Lower leg skin (tissue), 4 donors: ENCODE results near the gene ABCC2. TPM values are rescaled to one million over a fixed set of nuclear protein-coding genes. Genes with fewer than 3 reads are reported as not detected.
A peak's percentile ranks its signal among the peaks of the same experiment; 100 is the strongest.

ENCODE experiments used
- DNase-seq, 2 donors: peaks; one replicate each; pipeline ENCODE4 v3.0.0-alpha.2; 2019; ENCODE audit warnings: low spot score in 2 of 2
- H3K4me3 ChIP-seq: fragments of 200-600 bp; sonication (generic); 2 replicates; pipeline ENCODE4 v1.5.1; 2017; ENCODE audit warnings: mild to moderate bottlenecking, low read depth; ENCODE audit not compliant: poor library complexity, severe bottlenecking
- CTCF ChIP-seq, 3 donors: fragments of 450-650 bp; IDR thresholded peaks; one replicate each; pipeline ENCODE4 v1.5.1; 2016; ENCODE audit warnings: antibody characterized with exemption in 3 of 3, mild to moderate bottlenecking in 3 of 3, moderate library complexity in 2 of 3
- POLR2A ChIP-seq, 2 donors: fragments of 450-650 bp; IDR thresholded peaks; one replicate each; pipeline ENCODE4 v1.6.1; 2016 to 2017; ENCODE audit warnings: antibody characterized with exemption in 2 of 2, mild to moderate bottlenecking in 1 of 2, moderate library complexity in 1 of 2
- WGBS, 2 donors: methylation state at CpG; one replicate each; pipeline ENCODE4 v1.1.5; 2018; 5-methylcytosine and 5-hydroxymethylcytosine counted together
- intact Hi-C: fragments of 100-400 bp; cut with DNase I; formaldehyde crosslinking; loops from one replicate; pipeline ENCODE4 v1.15.0; 2023; ENCODE audit warnings: low total_unique reads
- total RNA-seq, 4 donors: library from RNA; depleted of rRNA; stranded (reverse); fragments of >200 nt; gene quantifications; one replicate each; pipeline ENCODE4 v1.1.0, GENCODE V29; 2016

Gene ABCC2
- total RNA-seq, 4 donors from 2014 or later: 0.46 to 2.0 (median 1.9) TPM

- no peak for TF ChIP-seq CTCF (IDR thresholded peaks at IDR 0.05)
- TF ChIP-seq POLR2A (IDR thresholded peaks at IDR 0.05): no peak
- intact Hi-C loops: no loop called here
- H3K4me3 ChIP-seq: no peak overlapping the region
- 89 to 90% methylated on average over 1 of the region's 1 CpG for WGBS, 2 donors
- no peak for DNase-seq
Observed at GRCh38 chr10:99777918-99778714, 4.3 kb upstream of the ABCC2 start.

GRCh38 chr10:99779335-99779734, 3.1 kb upstream of the ABCC2 start:
- WGBS, 2 donors: 13 to 14% methylated on average over 4 of the region's 4 CpGs
- TF ChIP-seq POLR2A (IDR thresholded peaks at IDR 0.05) (no peak), CTCF (IDR thresholded peaks at IDR 0.05) (no peak)
- no peak for DNase-seq
- H3K4me3 ChIP-seq: no peak overlapping the region
- intact Hi-C loops: no loop called here

GRCh38 chr10:99781734-99782429, 558 bp upstream of the ABCC2 start:
- TF ChIP-seq POLR2A (IDR thresholded peaks at IDR 0.05): no peak
- no peak for TF ChIP-seq CTCF (IDR thresholded peaks at IDR 0.05)
- no peak overlapping the region for H3K4me3 ChIP-seq
- intact Hi-C loops: no loop called here
- DNase-seq: no peak
- 78 to 88% methylated on average over 5 of the region's 5 CpGs for WGBS, 2 donors

- WGBS, 2 donors: 60 to 61% methylated on average over 7 of the region's 7 CpGs
- H3K4me3 ChIP-seq: no peak overlapping the region
- no peak for TF ChIP-seq CTCF (IDR thresholded peaks at IDR 0.05)
- no peak for TF ChIP-seq POLR2A (IDR thresholded peaks at IDR 0.05)
- DNase-seq: peak in 1 of 2 donors; percentile 22
- intact Hi-C loops: no loop called here
Observed at GRCh38 chr10:99784016-99784726, 1.7 kb downstream of the ABCC2 start.

GRCh38 chr10:99784727-99785441, 2.4 kb downstream of the ABCC2 start:
- 77 to 79% methylated on average over 6 of the region's 6 CpGs for WGBS, 2 donors
- intact Hi-C loops: no loop called here
- no peak for DNase-seq
- TF ChIP-seq POLR2A (IDR thresholded peaks at IDR 0.05): no peak
- TF ChIP-seq CTCF (IDR thresholded peaks at IDR 0.05): no peak
- H3K4me3 ChIP-seq: no peak overlapping the region
